ENCODE measurements around the gene SLC24A4. TPM values are rescaled to one million over a fixed set of nuclear protein-coding genes. Genes with fewer than 3 reads are reported as not detected.

Gene SLC24A4
- total RNA-seq, 1 donor from 2014 or later = 3.5 TPM

GRCh38 chr14:92366237-92366636, 43.3 kb downstream of the SLC24A4 start:
- Histone ChIP-seq H3K9me3 (no peaks in the 10 kb centered on the region), H3K36me3 (no peaks in the 10 kb centered on the region), H3K4me3 (no peak overlapping the region), H3K27ac (no peak overlapping the region), H3K4me1 (no peaks in the 10 kb centered on the region), H3K27me3 (ENCODE audit: low read depth) (peaks cover 3% of the 10 kb centered on the region)
- ATAC-seq (no peak), DNase-seq (no peak)
- intact Hi-C loops (cut with DNase I) = no loop called here
- TF ChIP-seq CTCF (IDR thresholded peaks at IDR 0.05) = no peak

GRCh38 chr14:92368001-92368400, 45.0 kb downstream of the SLC24A4 start:
- Histone ChIP-seq H3K4me1 (no peaks in the 10 kb centered on the region), H3K27ac (no peak overlapping the region), H3K36me3 (no peaks in the 10 kb centered on the region), H3K4me3 (no peak overlapping the region), H3K27me3 (ENCODE audit: low read depth) (peaks cover 3% of the 10 kb centered on the region), H3K9me3 (no peaks in the 10 kb centered on the region)
- TF ChIP-seq CTCF (IDR thresholded peaks at IDR 0.05) = no peak
- ATAC-seq (no peak), DNase-seq (no peak)
- intact Hi-C loops (cut with DNase I) = no loop called here

- intact Hi-C loops (cut with DNase I) = no loop called here
- Histone ChIP-seq H3K36me3 (no peaks in the 10 kb centered on the region), H3K27ac (no peak overlapping the region), H3K9me3 (no peaks in the 10 kb centered on the region), H3K4me3 (no peak overlapping the region), H3K27me3 (ENCODE audit: low read depth) (peaks cover 3% of the 10 kb centered on the region), H3K4me1 (no peaks in the 10 kb centered on the region)
- DNase-seq (no peak), ATAC-seq (no peak)
- no peak for TF ChIP-seq CTCF (IDR thresholded peaks at IDR 0.05)
Observed at GRCh38 chr14:92369097-92369496, 46.1 kb downstream of the SLC24A4 start.

GRCh38 chr14:92372230-92372629, 49.3 kb downstream of the SLC24A4 start:
- Histone ChIP-seq H3K36me3 (no peaks in the 10 kb centered on the region), H3K4me3 (no peak overlapping the region), H3K4me1 (no peaks in the 10 kb centered on the region), H3K27ac (no peak overlapping the region), H3K27me3 (ENCODE audit: low read depth) (no peaks in the 10 kb centered on the region), H3K9me3 (no peaks in the 10 kb centered on the region)
- ATAC-seq (peak in 1 of 2 donors; percentile 9), DNase-seq (no peak)
- TF ChIP-seq CTCF (IDR thresholded peaks at IDR 0.05) = no peak
- intact Hi-C loops (cut with DNase I) = no loop called here

- TF ChIP-seq CTCF (IDR thresholded peaks at IDR 0.05) = no peak
Observed at GRCh38 chr14:92373336-92373735, 50.4 kb downstream of the SLC24A4 start.

GRCh38 chr14:92380131-92380530, 57.2 kb downstream of the SLC24A4 start:
- no peak overlapping the region for H3K4me3 ChIP-seq
- H3K27me3 ChIP-seq (ENCODE audit: low read depth) = no peaks in the 10 kb centered on the region
- H3K27ac ChIP-seq = no peak overlapping the region
- no peaks in the 10 kb centered on the region for H3K4me1 ChIP-seq
- H3K9me3 ChIP-seq = no peaks in the 10 kb centered on the region
- H3K36me3 ChIP-seq = no peaks in the 10 kb centered on the region
- no peak for ATAC-seq
- TF ChIP-seq CTCF (IDR thresholded peaks at IDR 0.05) = no peak
- no peak for DNase-seq
- intact Hi-C loops (cut with DNase I) = no loop called here

More at GRCh38 chr14:92373336-92373735, 50.4 kb downstream of the SLC24A4 start:
- H3K27ac ChIP-seq = no peak overlapping the region
- no peaks in the 10 kb centered on the region for H3K9me3 ChIP-seq
- no peaks in the 10 kb centered on the region for H3K27me3 ChIP-seq (ENCODE audit: low read depth)
- H3K36me3 ChIP-seq = no peaks in the 10 kb centered on the region
- no peak for ATAC-seq
- DNase-seq = no peak
- H3K4me3 ChIP-seq = no peak overlapping the region
- intact Hi-C loops (cut with DNase I) = no loop called here
- H3K4me1 ChIP-seq = no peaks in the 10 kb centered on the region

Measured in lower lobe of right lung (tissue), 2 donors.